Keratinocyte (primary cell): ENCODE measurements around the gene DGKI. TPM values are rescaled to one million over a fixed set of nuclear protein-coding genes. Genes with fewer than 3 reads are reported as not detected.

Experiments used
- DNase-seq: peaks from one replicate; pipeline ENCODE4 v3.0.0-alpha.2; 2011; ENCODE audit warnings: low read depth, missing footprints, low spot score
- FAIRE-seq: peaks from 2 replicates; lab custom pipeline; 2011; peaks lifted over from hg19 to GRCh38; lab: Jason Lieb, UNC
- H2AFZ ChIP-seq: 2 replicates; pipeline ENCODE4 v1.6.0; 2012; ENCODE audit warnings: low read length, control low read depth, inconsistent platforms; ENCODE audit not compliant: control insufficient read depth
- H3K27ac ChIP-seq: 2 replicates; pipeline ENCODE4 v1.5.1; 2011; ENCODE audit warnings: low read length; ENCODE audit not compliant: control insufficient read depth, insufficient read depth
- H3K27me3 ChIP-seq: 3 replicates; pipeline ENCODE4 v1.6.0; 2011; ENCODE audit warnings: low read length; ENCODE audit not compliant: control insufficient read depth, insufficient read depth; ENCODE audit errors: extremely low read depth
- H3K36me3 ChIP-seq, 2 experiments: 2 replicates in 1 of 2; 3 replicates in 1 of 2; pipeline ENCODE4 v1.5.1; 2011; ENCODE audit warnings: low read length in 2 of 2, mild to moderate bottlenecking in 1 of 2; ENCODE audit not compliant: control insufficient read depth in 2 of 2, insufficient read depth in 2 of 2; ENCODE audit errors: extremely low read depth in 1 of 2
- H3K4me1 ChIP-seq: 3 replicates; pipeline ENCODE4 v1.5.1; 2011; ENCODE audit warnings: low read length; ENCODE audit not compliant: control insufficient read depth, insufficient read depth; ENCODE audit errors: extremely low read depth
- H3K4me2 ChIP-seq: 3 replicates; pipeline ENCODE4 v1.6.0; 2011; ENCODE audit warnings: low read depth, low read length; ENCODE audit not compliant: control insufficient read depth, insufficient read depth; ENCODE audit errors: extremely low read depth
- H3K4me3 ChIP-seq, 3 experiments: fragments of 200-600 bp in 1 of 3; sonication (generic) in 1 of 3; 2 replicates in 2 of 3; 3 replicates in 1 of 3; pipeline ENCODE4 v1.5.1; 2011 to 2016; ENCODE audit warnings: low read length in 3 of 3, mild to moderate bottlenecking in 3 of 3, control low read depth in 2 of 3, inconsistent platforms in 1 of 3, low read depth in 1 of 3, mixed read lengths in 1 of 3, mixed run types in 1 of 3, moderate library complexity in 1 of 3; ENCODE audit not compliant: control insufficient read depth in 2 of 3, insufficient read depth in 2 of 3; ENCODE audit errors: extremely low read depth in 1 of 3
- H3K79me2 ChIP-seq: 2 replicates; pipeline ENCODE4 v1.6.0; 2012; ENCODE audit warnings: low read length; ENCODE audit not compliant: control insufficient read depth, insufficient read depth
- H3K9ac ChIP-seq: 3 replicates; pipeline ENCODE4 v1.6.0; 2011; ENCODE audit warnings: low read length; ENCODE audit not compliant: control insufficient read depth, insufficient read depth; ENCODE audit errors: extremely low read depth
- H3K9me1 ChIP-seq: 3 replicates; pipeline ENCODE4 v1.6.0; 2011; ENCODE audit warnings: low read length; ENCODE audit not compliant: control insufficient read depth, insufficient read depth; ENCODE audit errors: extremely low read depth
- H3K9me3 ChIP-seq: 2 replicates; pipeline ENCODE4 v1.5.1; 2012; ENCODE audit warnings: low read depth, low read length; ENCODE audit not compliant: control insufficient read depth
- H4K20me1 ChIP-seq: 3 replicates; pipeline ENCODE4 v1.6.0; 2011; ENCODE audit warnings: low read length; ENCODE audit not compliant: control insufficient read depth, insufficient read depth; ENCODE audit errors: extremely low read depth
- CTCF ChIP-seq, 3 experiments: IDR thresholded peaks in 1 of 3; conservative IDR thresholded peaks in 1 of 3; optimal IDR thresholded peaks in 1 of 3; 2 replicates in 2 of 3; 3 replicates in 1 of 3; pipeline versions ENCODE3 to v1.5.1; 2011; ENCODE audit warnings: low read length in 3 of 3, mild to moderate bottlenecking in 3 of 3, moderate library complexity in 2 of 3, control low read depth in 1 of 3, inconsistent platforms in 1 of 3; ENCODE audit not compliant: insufficient read depth in 2 of 3; ENCODE audit errors: extremely low read depth in 1 of 3
- EZH2 ChIP-seq: IDR thresholded peaks from one replicate; pipeline ENCODE4 v1.6.1; 2012; ENCODE audit warnings: inconsistent platforms, mild to moderate bottlenecking, low read length, moderate library complexity
- dilution Hi-C: fragments of 300-500 bp; cut with MboI; formaldehyde crosslinking; loops from one replicate; pipeline ENCODE4 v1.7.0; 2020; ENCODE audit warnings: low sequenced_read_pairs; ENCODE audit not compliant: extremely low pct_ligation_motif_present
- polyA plus RNA-seq, 5 experiments: library from polyadenylated mRNA; depleted of rRNA in 3 of 5; stranded (reverse) in 3 of 5; stranded (forward) in 1 of 5; unstranded in 1 of 5; fragments of >200 nt; gene quantifications; 1 replicate in 1 of 5; 2 replicates in 3 of 5; 3 replicates in 1 of 5; pipeline versions ENCODE4 v1.2.1 to v1.2.3, GENCODE V29; 2011 to 2012; ENCODE audit warnings: missing spikeins in 2 of 5, low read depth in 1 of 5, low replicate concordance in 1 of 5

The DGKI gene
- polyA plus RNA-seq, 1 donor (not counting 4 experiments of a cell fraction or from before 2014, with no cell fraction given): 0.14 TPM

GRCh38 chr7:137664846-137665245 is 181.9 kb downstream of the DGKI start:
- H3K9me3 ChIP-seq: no peaks in the 10 kb centered on the region
- no peaks in the 10 kb centered on the region for H3K9me1 ChIP-seq
- H2AFZ ChIP-seq: no peak overlapping the region
- FAIRE-seq (no peak), DNase-seq (no peak)
- no peak overlapping the region for H3K9ac ChIP-seq
- no peak overlapping the region for H3K4me2 ChIP-seq
- no peaks in the 10 kb centered on the region for H3K36me3 ChIP-seq
- no peak overlapping the region for H3K4me3 ChIP-seq
- dilution Hi-C loops: no loop called here
- no peaks in the 10 kb centered on the region for H4K20me1 ChIP-seq
- no peaks in the 10 kb centered on the region for H3K79me2 ChIP-seq
- H3K27ac ChIP-seq: no peak overlapping the region
- H3K4me1 ChIP-seq: peaks cover 11% of the 10 kb centered on the region
- no peaks in the 10 kb centered on the region for H3K27me3 ChIP-seq
- no peak for TF ChIP-seq CTCF (optimal IDR thresholded peaks at IDR 0.05 in 1 of 3, IDR thresholded peaks at IDR 0.05 in 1 of 3, conservative IDR thresholded peaks at IDR 0.05 in 1 of 3; ENCODE audit: extremely low read depth in 1 of 3, insufficient read depth in 2 of 3, low read length in 3 of 3)

GRCh38 chr7:137661634-137662033 is 185.1 kb downstream of the DGKI start:
- Histone ChIP-seq H3K4me3 (no peak overlapping the region), H3K9ac (no peak overlapping the region), H3K4me2 (no peak overlapping the region), H3K27ac (no peak overlapping the region), H3K4me1 (no peaks in the 10 kb centered on the region), H3K9me1 (no peaks in the 10 kb centered on the region), H3K36me3 (no peaks in the 10 kb centered on the region), H3K9me3 (no peaks in the 10 kb centered on the region), H2AFZ (no peak overlapping the region), H4K20me1 (no peaks in the 10 kb centered on the region), H3K79me2 (no peaks in the 10 kb centered on the region), H3K27me3 (no peaks in the 10 kb centered on the region)
- dilution Hi-C loops: no loop called here
- no peak for TF ChIP-seq CTCF (optimal IDR thresholded peaks at IDR 0.05 in 1 of 3, IDR thresholded peaks at IDR 0.05 in 1 of 3, conservative IDR thresholded peaks at IDR 0.05 in 1 of 3; ENCODE audit: extremely low read depth in 1 of 3, insufficient read depth in 2 of 3, low read length in 3 of 3)
- TF ChIP-seq EZH2: no peak
- FAIRE-seq: no peak
- no peak for DNase-seq
